H1 (cell line): ENCODE measurements around the gene CCR3. TPM values are rescaled to one million over a fixed set of nuclear protein-coding genes. Genes with fewer than 3 reads are reported as not detected.

Experiments
- CTCF ChIA-PET: fragments of 300-600 bp; sonication (Branson Sonifier 250); formaldehyde crosslinking; loops from one replicate; lab custom pipeline; 2021; ENCODE audit not compliant: partially characterized antibody; lab: Charles Lee
- POLR2A ChIA-PET: fragments of 300-600 bp; sonication (Branson Sonifier 250); formaldehyde crosslinking; loops from one replicate; lab custom pipeline; 2021; ENCODE audit warnings: inconsistent platforms; ENCODE audit not compliant: partially characterized antibody; lab: Charles Lee
- DNase-seq, 2 experiments: peaks; one replicate each; pipeline versions ENCODE4 v3.0.0 to v3.0.0-alpha.2; 2010 to 2022; ENCODE audit warnings: low spot score in 2 of 2, low read depth in 1 of 2, mixed read lengths in 1 of 2
- FAIRE-seq: peaks from 2 replicates; lab custom pipeline; 2011; peaks lifted over from hg19 to GRCh38; lab: Jason Lieb, UNC
- H2AFZ ChIP-seq: 2 replicates; pipeline ENCODE4 v1.8.1; 2012; ENCODE audit warnings: low read length, inconsistent platforms
- H2AK5ac ChIP-seq: 2 replicates; pipeline ENCODE4 v1.6.1; 2013; ENCODE audit warnings: low read depth, low read length
- H2BK120ac ChIP-seq: replicated peaks from 2 replicates; pipeline ENCODE3; 2013; ENCODE audit warnings: low read depth, low read length, inconsistent platforms
- H2BK12ac ChIP-seq: 2 replicates; pipeline ENCODE4 v1.6.1; 2013; ENCODE audit warnings: low read depth, low read length
- H2BK15ac ChIP-seq: 2 replicates; pipeline ENCODE4 v1.6.1; 2013; ENCODE audit warnings: low read length
- H2BK20ac ChIP-seq: 2 replicates; pipeline ENCODE4 v1.6.1; 2013; ENCODE audit warnings: low read length
- H2BK5ac ChIP-seq: 2 replicates; pipeline ENCODE4 v1.6.1; 2013; ENCODE audit warnings: low read depth, low read length
- H3K14ac ChIP-seq: 2 replicates; pipeline ENCODE4 v1.6.1; 2013; ENCODE audit warnings: inconsistent platforms; ENCODE audit not compliant: insufficient read length
- H3K18ac ChIP-seq: 2 replicates; pipeline ENCODE4 v1.6.1; 2013; ENCODE audit warnings: low read length; ENCODE audit errors: extremely low read depth
- H3K23ac ChIP-seq: 2 replicates; pipeline ENCODE4 v1.6.1; 2013; ENCODE audit warnings: inconsistent platforms; ENCODE audit not compliant: insufficient read length
- H3K23me2 ChIP-seq: 2 replicates; pipeline ENCODE4 v1.6.1; 2013; ENCODE audit warnings: low read depth, low read length
- H3K27ac ChIP-seq: 2 replicates; pipeline ENCODE4 v1.6.1; 2011; ENCODE audit warnings: low read depth, low read length, inconsistent platforms
- H3K27me3 ChIP-seq, 4 experiments: replicated peaks in 1 of 4; 1 replicate in 1 of 4; 2 replicates in 3 of 4; pipeline versions ENCODE4 v1.6.1 to v1.8.1; 2011 to 2013; ENCODE audit warnings: low read length in 3 of 4, mild to moderate bottlenecking in 3 of 4, inconsistent platforms in 2 of 4, mixed read lengths in 2 of 4, moderate library complexity in 1 of 4; ENCODE audit not compliant: control insufficient read depth in 3 of 4, insufficient read depth in 3 of 4; ENCODE audit errors: extremely low read depth in 1 of 4
- H3K36me3 ChIP-seq, 4 experiments: 2 replicates each; pipeline versions ENCODE4 v1.6.1 to v1.8.1; 2011 to 2013; ENCODE audit warnings: mild to moderate bottlenecking in 4 of 4, low read length in 3 of 4, moderate library complexity in 2 of 4, control low read depth in 1 of 4, inconsistent platforms in 1 of 4; ENCODE audit not compliant: insufficient read depth in 4 of 4, control insufficient read depth in 2 of 4
- H3K4ac ChIP-seq: replicated peaks from 2 replicates; pipeline ENCODE3; 2013; ENCODE audit warnings: low read length, low read depth, mixed read lengths, inconsistent platforms; ENCODE audit not compliant: insufficient read length
- H3K4me1 ChIP-seq, 4 experiments: replicated peaks in 1 of 4; 1 replicate in 1 of 4; 2 replicates in 3 of 4; pipeline versions ENCODE4 v1.6.1 to v1.8.1; 2011 to 2013; ENCODE audit warnings: low read length in 3 of 4, inconsistent platforms in 2 of 4, mixed read lengths in 1 of 4; ENCODE audit not compliant: insufficient read depth in 4 of 4, control insufficient read depth in 3 of 4
- H3K4me2 ChIP-seq, 2 experiments: 2 replicates each; pipeline versions ENCODE4 v1.6.1 to v1.8.1; 2011 to 2013; ENCODE audit warnings: low read depth in 2 of 2, low read length in 2 of 2, control low read depth in 1 of 2, inconsistent platforms in 1 of 2, mild to moderate bottlenecking in 1 of 2; ENCODE audit not compliant: insufficient read depth in 1 of 2
- H3K4me3 ChIP-seq, 4 experiments: fragments of 200-600, 300-600 bp in 1 of 4; sonication (generic), shearing (Covaris generic), sonication (Bioruptor Twin) in 1 of 4; 2 replicates each; pipeline versions ENCODE4 v1.5.1 to v1.8.1; 2011 to 2016; ENCODE audit warnings: low read length in 4 of 4, low read depth in 3 of 4, control low read depth in 2 of 4, inconsistent platforms in 2 of 4, mild to moderate bottlenecking in 2 of 4, mixed read lengths in 1 of 4, moderate library complexity in 1 of 4; ENCODE audit not compliant: insufficient read depth in 2 of 4; ENCODE audit errors: extremely low read depth in 1 of 4
- H3K56ac ChIP-seq: replicated peaks from 2 replicates; pipeline ENCODE3; 2013; ENCODE audit warnings: low read depth, mild to moderate bottlenecking, mixed read lengths, low read length, inconsistent platforms; ENCODE audit not compliant: insufficient read length
- H3K79me1 ChIP-seq: 2 replicates; pipeline ENCODE4 v1.6.1; 2013; ENCODE audit warnings: low read depth, low read length, control low read depth
- H3K79me2 ChIP-seq, 2 experiments: 2 replicates each; pipeline versions ENCODE4 v1.6.1 to v1.8.1; 2012 to 2013; ENCODE audit warnings: low read length in 2 of 2, mild to moderate bottlenecking in 2 of 2, inconsistent platforms in 1 of 2; ENCODE audit not compliant: insufficient read depth in 2 of 2, control insufficient read depth in 1 of 2
- H3K9ac ChIP-seq, 4 experiments: replicated peaks in 1 of 4; 1 replicate in 1 of 4; 2 replicates in 3 of 4; pipeline versions ENCODE4 v1.6.1 to v1.8.1; 2011 to 2013; ENCODE audit warnings: low read depth in 3 of 4, low read length in 3 of 4, control low read depth in 2 of 4, mild to moderate bottlenecking in 2 of 4, moderate library complexity in 2 of 4, inconsistent platforms in 1 of 4; ENCODE audit errors: extremely low read depth in 1 of 4
- H3K9me3 ChIP-seq, 2 experiments: 2 replicates each; pipeline versions ENCODE4 v1.6.1 to v1.8.1; 2012 to 2013; ENCODE audit warnings: mild to moderate bottlenecking in 2 of 2, moderate library complexity in 2 of 2, control low read depth in 1 of 2, inconsistent platforms in 1 of 2, low read depth in 1 of 2, low read length in 1 of 2, mixed read lengths in 1 of 2; ENCODE audit not compliant: insufficient read depth in 2 of 2
- H4K20me1 ChIP-seq, 2 experiments: replicated peaks in 1 of 2; 2 replicates each; pipeline versions ENCODE3 to v1.8.1; 2011 to 2013; ENCODE audit warnings: inconsistent platforms in 2 of 2, low read length in 2 of 2, mild to moderate bottlenecking in 1 of 2; ENCODE audit not compliant: insufficient read depth in 2 of 2, control insufficient read depth in 1 of 2
- H4K5ac ChIP-seq: 2 replicates; pipeline ENCODE4 v1.6.1; 2013; ENCODE audit warnings: low read length, low read depth, mixed read lengths, inconsistent platforms; ENCODE audit not compliant: insufficient read length
- H4K8ac ChIP-seq: 2 replicates; pipeline ENCODE4 v1.8.0; 2013; ENCODE audit warnings: mild to moderate bottlenecking, moderate library complexity, low read length, inconsistent platforms; ENCODE audit not compliant: insufficient read depth; ENCODE audit errors: extremely low read depth
- H4K91ac ChIP-seq: replicated peaks from 2 replicates; pipeline ENCODE3; 2013; ENCODE audit warnings: low read length, mixed read lengths, inconsistent platforms; ENCODE audit not compliant: insufficient read length
- BCL11A ChIP-seq, 2 experiments: IDR thresholded peaks; one replicate each; pipeline ENCODE4 v1.6.1; 2011; ENCODE audit warnings: low read depth in 2 of 2, low read length in 2 of 2, mild to moderate bottlenecking in 2 of 2
- BRCA1 ChIP-seq: IDR thresholded peaks from 2 replicates; pipeline ENCODE4 v1.6.1; 2012; ENCODE audit warnings: low read depth, low read length, improper control_type of control experiment
- FOSL1 ChIP-seq: IDR thresholded peaks from 2 replicates; pipeline ENCODE4 v1.6.1; 2011; ENCODE audit warnings: mild to moderate bottlenecking, low read depth, low read length, moderate library complexity; ENCODE audit not compliant: insufficient read depth
- HDAC2 ChIP-seq, 2 experiments: fragments of 300-600 bp in 1 of 2; sonication (generic) in 1 of 2; IDR thresholded peaks; 2 replicates each; pipeline ENCODE4 v1.6.1; 2011 to 2012; ENCODE audit warnings: low read depth in 2 of 2, low read length in 2 of 2, mild to moderate bottlenecking in 2 of 2, moderate library complexity in 2 of 2, borderline replicate concordance in 1 of 2, inconsistent platforms in 1 of 2
- JUN ChIP-seq: IDR thresholded peaks from 2 replicates; pipeline ENCODE4 v1.6.1; 2011; ENCODE audit warnings: low read depth, mild to moderate bottlenecking, improper control_type of control experiment, low read length
- KDM5A ChIP-seq: fragments of 200-600 bp; IDR thresholded peaks from 2 replicates; pipeline ENCODE4 v1.7.1; 2012; ENCODE audit warnings: mild to moderate bottlenecking, low read length, inconsistent platforms, mixed read lengths
- NRF1 ChIP-seq: IDR thresholded peaks from 2 replicates; pipeline ENCODE4 v1.6.1; 2011; ENCODE audit warnings: mild to moderate bottlenecking, low read depth, low read length, improper control_type of control experiment
- POU5F1 ChIP-seq: IDR thresholded peaks from 2 replicates; pipeline ENCODE4 v1.6.1; 2011; ENCODE audit warnings: low read depth, mild to moderate bottlenecking, low read length, moderate library complexity
- SRF ChIP-seq: IDR thresholded peaks from 2 replicates; pipeline ENCODE4 v1.6.1; 2011; ENCODE audit warnings: mild to moderate bottlenecking, low read depth, low read length, moderate library complexity
- TEAD4 ChIP-seq: IDR thresholded peaks from 2 replicates; pipeline ENCODE4 v1.6.1; 2012; ENCODE audit warnings: low read depth, low read length, inconsistent platforms, mixed read lengths
- ZNF274 ChIP-seq: IDR thresholded peaks from 2 replicates; pipeline ENCODE4 v1.7.0; 2012; ENCODE audit warnings: low read length, borderline replicate concordance; ENCODE audit errors: extremely low read depth
- WGBS, 2 experiments: shearing (Covaris generic) in 1 of 2; methylation state at CpG; one replicate each; pipeline versions ENCODE4 v1.1.6 to v1.1.7; 2013 to 2015; ENCODE audit warnings: low lambda C conversion rate in 2 of 2, mixed read lengths in 2 of 2, inconsistent platforms in 1 of 2, low coverage in 1 of 2, missing lambda C conversion rate in 1 of 2; ENCODE audit not compliant: insufficient replicate concordance in 2 of 2, insufficient coverage in 1 of 2, insufficient read length in 1 of 2; ENCODE audit errors: extremely low coverage in 1 of 2, missing lambda C conversion rate in 1 of 2; 5-methylcytosine and 5-hydroxymethylcytosine counted together
- polyA plus RNA-seq, 7 experiments: library from polyadenylated mRNA; depleted of rRNA in 3 of 7; stranded (reverse) in 5 of 7; unstranded in 2 of 7; fragments of >200 nt in 5 of 7; fragments of 200-250 nt in 2 of 7; gene quantifications; 1 replicate in 5 of 7; 2 replicates in 1 of 7; 4 replicates in 1 of 7; pipeline versions ENCODE4 v1.2.1 to v1.2.3, GENCODE V29; 2011 to 2013; ENCODE audit warnings: missing spikeins in 2 of 7, mixed read lengths in 2 of 7
- total RNA-seq: library from RNA; stranded (reverse); fragmentation: NEBNext Ultra II Directional; extraction: Animal tissue kit (Norgen Biotek cat#: 25700); gene quantifications from 2 replicates; pipeline ENCODE4 v1.2.1, GENCODE V29; 2021

The CCR3 gene
- total and polyA plus RNA-seq, 2 of the 8 experiments (the other 6 are each of a cell fraction or from before 2014, with no cell fraction given), result not detected

- Histone ChIP-seq H3K9me3 (peaks cover 5 to 7% of the 10 kb centered on the region in 2 experiments), H3K23me2 (no peaks in the 10 kb centered on the region), H4K91ac (no peak overlapping the region), H2AFZ (no peak overlapping the region), H3K9ac (no peak overlapping the region), H3K23ac (no peak overlapping the region), H3K27me3 (no peaks in the 10 kb centered on the region), H3K4me3 (no peak overlapping the region), H3K4me1 (no peaks in the 10 kb centered on the region), H3K14ac (no peak overlapping the region), H3K27ac (no peak overlapping the region), H2BK20ac (no peak overlapping the region), H3K36me3 (no peaks in the 10 kb centered on the region), H4K8ac (no peak overlapping the region), H4K20me1 (no peaks in the 10 kb centered on the region), H2AK5ac (no peak overlapping the region), H3K79me2 (no peaks in the 10 kb centered on the region), H3K4ac (no peak overlapping the region), H3K79me1 (no peaks in the 10 kb centered on the region), H2BK120ac (no peak overlapping the region), H2BK15ac (no peak overlapping the region), H3K4me2 (no peak overlapping the region), H2BK12ac (no peak overlapping the region), H2BK5ac (no peak overlapping the region), H3K56ac (no peak overlapping the region), H3K18ac (no peak overlapping the region), H4K5ac (no peak overlapping the region)
- TF ChIP-seq BRCA1, result no peak
- no peak for TF ChIP-seq TEAD4
- TF ChIP-seq KDM5A, result no peak
- no peak for TF ChIP-seq ZNF274
- no peak for TF ChIP-seq NRF1
- TF ChIP-seq JUN, result no peak
- TF ChIP-seq BCL11A (IDR thresholded peaks at IDR 0.05; ENCODE audit: low read depth in 2 of 2, low read length in 2 of 2), result no peak
- TF ChIP-seq FOSL1, result no peak
- TF ChIP-seq SRF, result no peak
- TF ChIP-seq HDAC2 (IDR thresholded peaks at IDR 0.05; ENCODE audit: borderline replicate concordance in 1 of 2, low read depth in 2 of 2, low read length in 2 of 2), result no peak
- no peak for TF ChIP-seq POU5F1
- FAIRE-seq, result no peak
- ChIA-PET POLR2A (no interaction called here), CTCF (no interaction called here)
- DNase-seq, result no peak
- WGBS, 2 experiments, result no CpG with 5 or more reads among the region's 2 CpGs
Measured at GRCh38 chr3:46283881-46284450, 41.7 kb downstream of the CCR3 start.
